ENCODE results near the gene CLEC19A.

DNA sequence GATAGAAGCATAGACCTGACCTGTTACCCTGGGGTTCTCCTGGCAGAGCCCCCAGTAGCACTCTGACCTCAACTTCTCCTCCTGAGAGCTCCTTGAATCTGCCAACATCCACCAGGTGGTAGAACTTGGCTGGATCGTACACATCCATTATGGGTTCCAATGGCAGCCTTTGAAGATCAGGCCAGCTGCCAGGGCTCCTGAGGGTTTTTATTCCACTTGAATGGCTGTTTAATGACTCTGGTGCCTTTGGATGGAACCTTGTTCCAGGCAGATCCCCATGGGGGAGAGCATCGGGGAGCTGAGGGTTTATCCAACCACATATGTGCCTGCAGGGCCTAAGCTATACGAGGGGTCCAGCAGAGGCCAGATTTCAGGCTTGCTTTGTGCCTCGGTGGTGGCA lies 47.1 kb upstream of the CLEC19A start:
- TF ChIP-seq, protein P1, sequence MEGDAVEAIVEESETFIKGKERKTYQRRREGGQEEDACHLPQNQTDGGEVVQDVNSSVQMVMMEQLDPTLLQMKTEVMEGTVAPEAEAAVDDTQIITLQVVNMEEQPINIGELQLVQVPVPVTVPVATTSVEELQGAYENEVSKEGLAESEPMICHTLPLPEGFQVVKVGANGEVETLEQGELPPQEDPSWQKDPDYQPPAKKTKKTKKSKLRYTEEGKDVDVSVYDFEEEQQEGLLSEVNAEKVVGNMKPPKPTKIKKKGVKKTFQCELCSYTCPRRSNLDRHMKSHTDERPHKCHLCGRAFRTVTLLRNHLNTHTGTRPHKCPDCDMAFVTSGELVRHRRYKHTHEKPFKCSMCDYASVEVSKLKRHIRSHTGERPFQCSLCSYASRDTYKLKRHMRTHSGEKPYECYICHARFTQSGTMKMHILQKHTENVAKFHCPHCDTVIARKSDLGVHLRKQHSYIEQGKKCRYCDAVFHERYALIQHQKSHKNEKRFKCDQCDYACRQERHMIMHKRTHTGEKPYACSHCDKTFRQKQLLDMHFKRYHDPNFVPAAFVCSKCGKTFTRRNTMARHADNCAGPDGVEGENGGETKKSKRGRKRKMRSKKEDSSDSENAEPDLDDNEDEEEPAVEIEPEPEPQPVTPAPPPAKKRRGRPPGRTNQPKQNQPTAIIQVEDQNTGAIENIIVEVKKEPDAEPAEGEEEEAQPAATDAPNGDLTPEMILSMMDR (IDR thresholded peaks at IDR 0.05): no peak
- TF ChIP-seq POLR2A (IDR thresholded peaks at IDR 0.05) (no peak), POLR2AphosphoS5 (IDR thresholded peaks at IDR 0.05; ENCODE audit: insufficient read depth in 1 of 2, low read depth in 1 of 2) (no peak)

Measured in vagina (tissue), 2 donors.